ENCODE data around the gene JPT2. TPM values are rescaled to one million over a fixed set of nuclear protein-coding genes. Genes with fewer than 3 reads are reported as not detected.

Gene JPT2
- total and polyA plus RNA-seq, 12 donors: 11.9 to 50.5 (median 32.2) TPM

- Histone ChIP-seq H3K4me1 (replicated peaks in 1 of 2) (peaks cover 0 to 11% of the 10 kb centered on the region in 2 donors), H3K9me3 (replicated peaks in 1 of 3) (no peaks in the 10 kb centered on the region), H3K27ac (no peak overlapping the region), H3K36me3 (replicated peaks in 1 of 2) (peaks cover 0 to 36% of the 10 kb centered on the region in 2 donors), H3K27me3 (no peaks in the 10 kb centered on the region), H3K4me3 (no peak overlapping the region)
- intact Hi-C loops (cut with DNase I): loop anchor here in 1 of 2 donors (10.0 kb wide), 1 partner anchor 68 kb away; no protein-coding TSS in a partner anchor
- TF ChIP-seq POLR2A (IDR thresholded peaks at IDR 0.05) (no peak), CTCF (IDR thresholded peaks at IDR 0.05) (no peak)
- DNase-seq: no peak
- WGBS, 4 donors: 85 to 95% (median 91%) methylated on average over 12 of the region's 12 CpGs
These were observed 1.4 kb upstream of the JPT2 start for GRCh38 chr16:1676661-1677060.

- H3K27ac ChIP-seq: no peak overlapping the region
- H3K4me3 ChIP-seq: peak overlapping the region in 1 of 4 donors; percentile 84
- TF ChIP-seq CTCF (IDR thresholded peaks at IDR 0.05): no peak
- TF ChIP-seq POLR2A (IDR thresholded peaks at IDR 0.05): no peak
- 87 to 89% (median 87%) methylated on average over 18 of the region's 18 CpGs for WGBS, 4 donors
- no peak for DNase-seq
- no peaks in the 10 kb centered on the region for H3K27me3 ChIP-seq
- H3K36me3 ChIP-seq (replicated peaks in 1 of 2): peaks cover 0 to 30% of the 10 kb centered on the region in 2 donors
- intact Hi-C loops (cut with DNase I): loop anchor here in 1 of 2 donors (10.0 kb wide), 1 partner anchor 67 kb away; no protein-coding TSS in a partner anchor
- no peaks in the 10 kb centered on the region for H3K9me3 ChIP-seq (replicated peaks in 1 of 3)
- H3K4me1 ChIP-seq (replicated peaks in 1 of 2): peaks cover 0 to 11% of the 10 kb centered on the region in 2 donors
These were observed 740 bp upstream of the JPT2 start for GRCh38 chr16:1677339-1677738.

- 1 to 5% (median 1%) methylated on average over 15 to 45 of the region's 45 CpGs for WGBS, 4 donors
- Histone ChIP-seq H3K27ac (peak overlapping the region in 4 of 5 donors; percentile 45 to 81 (median 62)), H3K27me3 (no peaks in the 10 kb centered on the region), H3K9me3 (replicated peaks in 1 of 3) (no peaks in the 10 kb centered on the region), H3K36me3 (replicated peaks in 1 of 2) (peaks cover 0 to 22% of the 10 kb centered on the region in 2 donors), H3K4me1 (replicated peaks in 1 of 2) (peaks cover 0 to 11% of the 10 kb centered on the region in 2 donors), H3K4me3 (peak overlapping the region in 3 of 4 donors; percentile 48 to 84 (median 64))
- peak; percentile 46 to 75 (median 60) for DNase-seq
- TF ChIP-seq CTCF (IDR thresholded peaks at IDR 0.05) (no peak), POLR2A (IDR thresholded peaks at IDR 0.05) (no peak)
- intact Hi-C loops (cut with DNase I): loop anchor here in 1 of 2 donors (10.0 kb wide), 1 partner anchor 66 kb away; no protein-coding TSS in a partner anchor
These were observed 520 bp downstream of the JPT2 start for GRCh38 chr16:1678500-1679098.

- peaks cover 0 to 18% of the 10 kb centered on the region in 2 donors for H3K36me3 ChIP-seq (replicated peaks in 1 of 2)
- H3K4me3 ChIP-seq: no peak overlapping the region
- H3K4me1 ChIP-seq (replicated peaks in 1 of 2): peaks cover 0 to 11% of the 10 kb centered on the region in 2 donors
- H3K9me3 ChIP-seq (replicated peaks in 1 of 3): no peaks in the 10 kb centered on the region
- TF ChIP-seq CTCF (IDR thresholded peaks at IDR 0.05) (no peak), POLR2A (IDR thresholded peaks at IDR 0.05) (no peak)
- H3K27ac ChIP-seq: no peak overlapping the region
- no peak for DNase-seq
- intact Hi-C loops (cut with DNase I): no loop called here
- no peaks in the 10 kb centered on the region for H3K27me3 ChIP-seq
- WGBS, 4 donors: 94 to 97% (median 95%) methylated on average over 14 of the region's 14 CpGs
These were observed 2.3 kb downstream of the JPT2 start for GRCh38 chr16:1680361-1680760.

Measured in adrenal gland (tissue), 12 donors.